Measurements from ENCODE around the gene RAB21.
"Not testable (repeated sequence)": the region's sequence is repeated elsewhere in the genome, so short reads cannot be mapped to it uniquely, and the experiment has no call there.

RAB21 gene

GRCh38 chr12:71761354-71761753 is 6.7 kb downstream of the RAB21 start:
- H3K36me3 ChIP-seq (ENCODE audit: insufficient read depth, low read length): peaks cover 36% of the 10 kb centered on the region
- H2AFZ ChIP-seq (ENCODE audit: low read depth, low read length): not testable (repeated sequence)

DNA sequence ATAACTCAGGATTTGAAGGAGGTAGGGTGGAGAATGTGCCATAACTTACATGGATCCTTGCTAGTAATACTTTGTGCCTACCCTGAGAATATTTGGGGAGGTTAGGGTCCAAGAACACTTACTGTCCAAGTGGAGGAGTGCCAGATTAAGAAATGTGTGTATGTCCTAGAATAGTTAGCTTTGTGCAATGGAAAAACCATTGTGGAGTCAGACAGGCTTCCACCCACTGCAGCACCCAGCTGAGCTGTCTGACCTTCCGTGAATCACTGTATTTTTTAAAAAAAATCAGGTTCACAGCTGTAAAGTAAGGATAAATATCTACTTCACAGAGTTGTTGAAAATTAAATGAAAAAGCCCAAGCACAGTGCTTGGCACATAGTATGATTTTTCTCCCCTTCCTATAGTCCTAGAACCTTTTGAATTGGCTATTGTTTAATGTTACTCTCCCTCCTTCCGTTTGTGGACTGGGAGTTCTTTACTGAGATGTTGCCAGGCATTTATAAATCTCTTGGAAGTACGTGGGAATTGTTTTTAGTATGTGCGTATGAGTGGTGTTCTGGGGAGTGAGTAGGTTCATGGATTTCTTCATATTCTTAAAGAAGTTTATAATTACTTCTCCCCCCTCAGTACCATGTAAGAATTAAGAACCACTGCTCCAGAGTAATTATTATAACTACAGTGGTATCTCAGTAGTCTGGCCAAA is 9.2 kb downstream of the RAB21 start:
- H3K9me3 ChIP-seq (ENCODE audit: low read length): peaks cover 22% of the 10 kb centered on the region
- H3K4me1 ChIP-seq (ENCODE audit: insufficient read depth, low read length): no peaks in the 10 kb centered on the region
- H3K36me3 ChIP-seq (ENCODE audit: insufficient read depth, low read length): peaks cover 15% of the 10 kb centered on the region
- no peak overlapping the region for H2AFZ ChIP-seq (ENCODE audit: low read depth, low read length)
- no peaks in the 10 kb centered on the region for H3K27me3 ChIP-seq (ENCODE audit: insufficient read depth, low read length)
- H3K4me3 ChIP-seq (ENCODE audit: low read length): no peak overlapping the region

More at GRCh38 chr12:71761354-71761753, 6.7 kb downstream of the RAB21 start:
- not testable (repeated sequence) for H3K27me3 ChIP-seq (ENCODE audit: insufficient read depth, low read length); H3K4me3 ChIP-seq (ENCODE audit: low read length); H3K4me1 ChIP-seq (ENCODE audit: insufficient read depth, low read length)
- H3K9me3 ChIP-seq (ENCODE audit: low read length): peaks cover 35% of the 10 kb centered on the region

GRCh38 chr12:71764587-71765321 is 10.1 kb downstream of the RAB21 start:
- H2AFZ ChIP-seq (ENCODE audit: low read depth, low read length): no peak overlapping the region
- H3K9me3 ChIP-seq (ENCODE audit: low read length): peaks cover 14% of the 10 kb centered on the region
- peaks cover 6% of the 10 kb centered on the region for H3K36me3 ChIP-seq (ENCODE audit: insufficient read depth, low read length)
- no peaks in the 10 kb centered on the region for H3K4me1 ChIP-seq (ENCODE audit: insufficient read depth, low read length)
- H3K27me3 ChIP-seq (ENCODE audit: insufficient read depth, low read length): no peaks in the 10 kb centered on the region
- H3K4me3 ChIP-seq (ENCODE audit: low read length): no peak overlapping the region

GRCh38 chr12:71766202-71766601 is 11.5 kb downstream of the RAB21 start:
- Histone ChIP-seq H3K36me3 (ENCODE audit: insufficient read depth, low read length) (peaks cover 16% of the 10 kb centered on the region), H3K9me3 (ENCODE audit: low read length) (peaks cover 7% of the 10 kb centered on the region), H3K27me3 (ENCODE audit: insufficient read depth, low read length) (no peaks in the 10 kb centered on the region), H3K4me3 (ENCODE audit: low read length) (no peak overlapping the region), H3K4me1 (ENCODE audit: insufficient read depth, low read length) (no peaks in the 10 kb centered on the region), H2AFZ (ENCODE audit: low read depth, low read length) (no peak overlapping the region)

- no peak overlapping the region for H3K4me3 ChIP-seq (ENCODE audit: low read length)
These were observed 12.5 kb downstream of the RAB21 start for GRCh38 chr12:71767183-71767582.

GRCh38 chr12:71768900-71769299 is 14.2 kb downstream of the RAB21 start:
- H2AFZ ChIP-seq (ENCODE audit: low read depth, low read length): no peak overlapping the region
- H3K4me3 ChIP-seq (ENCODE audit: low read length): no peak overlapping the region
- no peaks in the 10 kb centered on the region for H3K27me3 ChIP-seq (ENCODE audit: insufficient read depth, low read length)
- H3K36me3 ChIP-seq (ENCODE audit: insufficient read depth, low read length): peaks cover 38% of the 10 kb centered on the region
- H3K4me1 ChIP-seq (ENCODE audit: insufficient read depth, low read length): no peaks in the 10 kb centered on the region
- H3K9me3 ChIP-seq (ENCODE audit: low read length): peaks cover 4% of the 10 kb centered on the region

More at GRCh38 chr12:71767183-71767582, 12.5 kb downstream of the RAB21 start:
- H3K36me3 ChIP-seq (ENCODE audit: insufficient read depth, low read length): peaks cover 26% of the 10 kb centered on the region
- H3K27me3 ChIP-seq (ENCODE audit: insufficient read depth, low read length): no peaks in the 10 kb centered on the region
- peaks cover 7% of the 10 kb centered on the region for H3K9me3 ChIP-seq (ENCODE audit: low read length)
- H3K4me1 ChIP-seq (ENCODE audit: insufficient read depth, low read length): no peaks in the 10 kb centered on the region
- no peak overlapping the region for H2AFZ ChIP-seq (ENCODE audit: low read depth, low read length)

- H3K36me3 ChIP-seq (ENCODE audit: insufficient read depth, low read length): peaks cover 48% of the 10 kb centered on the region
- no peak overlapping the region for H3K4me3 ChIP-seq (ENCODE audit: low read length)
- H3K9me3 ChIP-seq (ENCODE audit: low read length): no peaks in the 10 kb centered on the region
- no peaks in the 10 kb centered on the region for H3K4me1 ChIP-seq (ENCODE audit: insufficient read depth, low read length)
- H3K27me3 ChIP-seq (ENCODE audit: insufficient read depth, low read length): no peaks in the 10 kb centered on the region
- H2AFZ ChIP-seq (ENCODE audit: low read depth, low read length): no peak overlapping the region
These were observed 16.4 kb downstream of the RAB21 start for GRCh38 chr12:71771069-71771468.

DNA sequence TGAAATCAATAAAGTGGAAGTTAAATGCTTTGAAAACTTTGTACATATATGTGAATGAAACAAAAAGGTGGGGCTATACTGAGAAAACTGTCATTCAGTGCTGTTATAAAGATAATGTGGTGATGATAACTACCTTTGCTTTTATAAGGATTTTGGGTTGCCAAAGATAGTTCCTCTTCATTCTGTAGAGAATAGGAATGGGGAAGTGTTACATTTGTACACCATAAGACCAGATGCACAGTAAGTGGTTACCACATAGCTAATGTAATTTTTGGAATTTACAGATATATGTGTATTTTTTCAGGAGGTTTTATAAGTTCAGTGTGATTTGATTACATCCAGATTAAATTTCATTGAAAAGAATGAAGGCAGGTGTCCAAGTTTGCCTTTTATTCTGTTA is 18.1 kb downstream of the RAB21 start:
- Histone ChIP-seq H3K4me3 (ENCODE audit: low read length) (no peak overlapping the region), H3K4me1 (ENCODE audit: insufficient read depth, low read length) (no peaks in the 10 kb centered on the region), H3K27me3 (ENCODE audit: insufficient read depth, low read length) (no peaks in the 10 kb centered on the region), H3K9me3 (ENCODE audit: low read length) (no peaks in the 10 kb centered on the region), H3K36me3 (ENCODE audit: insufficient read depth, low read length) (peaks cover 56% of the 10 kb centered on the region), H2AFZ (ENCODE audit: low read depth, low read length) (no peak overlapping the region)

DNA sequence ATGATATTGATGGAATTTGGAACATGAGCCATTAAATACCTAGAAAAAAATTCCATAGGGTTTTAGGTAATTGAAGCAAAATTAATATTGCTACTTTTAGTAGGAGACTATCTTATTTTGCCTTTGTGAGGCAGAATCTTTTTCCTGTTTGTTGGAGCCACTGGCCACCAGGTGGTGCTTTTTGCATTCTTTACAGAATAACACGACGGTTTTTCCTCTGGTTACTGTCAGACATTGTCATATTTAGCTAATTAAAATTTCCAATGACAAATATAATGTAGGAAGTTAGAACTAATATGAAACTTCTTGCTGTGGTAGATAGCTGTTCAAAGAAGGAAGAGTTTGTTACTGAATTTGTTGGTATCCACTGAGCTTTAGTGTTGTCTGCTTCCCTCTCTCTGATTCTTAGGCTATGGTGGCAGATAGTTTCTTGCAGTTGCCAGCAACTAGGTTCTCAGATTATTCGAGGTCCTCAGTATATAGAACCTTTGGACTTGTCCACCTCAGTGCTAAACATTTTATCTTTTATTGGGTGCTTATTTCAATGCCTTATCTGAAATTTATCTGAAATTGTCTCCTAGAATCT is 25.7 kb downstream of the RAB21 start:
- peaks cover 44% of the 10 kb centered on the region for H3K36me3 ChIP-seq (ENCODE audit: insufficient read depth, low read length)
- H3K9me3 ChIP-seq (ENCODE audit: low read length): no peaks in the 10 kb centered on the region
- H2AFZ ChIP-seq (ENCODE audit: low read depth, low read length): no peak overlapping the region
- H3K4me3 ChIP-seq (ENCODE audit: low read length): no peak overlapping the region
- no peaks in the 10 kb centered on the region for H3K4me1 ChIP-seq (ENCODE audit: insufficient read depth, low read length)
- no peaks in the 10 kb centered on the region for H3K27me3 ChIP-seq (ENCODE audit: insufficient read depth, low read length)

- H3K36me3 ChIP-seq (ENCODE audit: insufficient read depth, low read length): peaks cover 53% of the 10 kb centered on the region
- no peak overlapping the region for H3K4me3 ChIP-seq (ENCODE audit: low read length)
- no peaks in the 10 kb centered on the region for H3K27me3 ChIP-seq (ENCODE audit: insufficient read depth, low read length)
- H3K4me1 ChIP-seq (ENCODE audit: insufficient read depth, low read length): no peaks in the 10 kb centered on the region
- no peak overlapping the region for H2AFZ ChIP-seq (ENCODE audit: low read depth, low read length)
- no peaks in the 10 kb centered on the region for H3K9me3 ChIP-seq (ENCODE audit: low read length)
These were observed 27.4 kb downstream of the RAB21 start for GRCh38 chr12:71782017-71782416.

DNA sequence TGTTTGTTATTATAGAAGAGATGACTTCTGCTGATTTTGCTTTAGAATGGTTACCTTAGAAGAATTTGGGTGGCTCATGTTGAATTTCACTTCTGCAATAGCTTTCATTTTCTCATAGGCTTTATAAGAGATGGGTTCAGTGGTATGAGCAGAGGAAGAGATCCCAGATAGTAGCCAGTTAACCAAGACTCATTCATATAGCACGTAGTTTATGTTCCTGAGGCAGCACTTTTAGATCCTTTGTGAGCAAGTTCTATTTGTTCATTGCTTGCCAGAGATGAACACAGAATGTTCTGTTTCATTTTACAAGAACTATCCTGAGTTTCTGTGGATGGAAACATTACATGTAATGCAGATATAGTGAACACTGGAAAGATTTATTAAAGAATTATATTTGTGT is 32.2 kb downstream of the RAB21 start:
- H3K36me3 ChIP-seq (ENCODE audit: insufficient read depth, low read length): peaks cover 50% of the 10 kb centered on the region

DNA sequence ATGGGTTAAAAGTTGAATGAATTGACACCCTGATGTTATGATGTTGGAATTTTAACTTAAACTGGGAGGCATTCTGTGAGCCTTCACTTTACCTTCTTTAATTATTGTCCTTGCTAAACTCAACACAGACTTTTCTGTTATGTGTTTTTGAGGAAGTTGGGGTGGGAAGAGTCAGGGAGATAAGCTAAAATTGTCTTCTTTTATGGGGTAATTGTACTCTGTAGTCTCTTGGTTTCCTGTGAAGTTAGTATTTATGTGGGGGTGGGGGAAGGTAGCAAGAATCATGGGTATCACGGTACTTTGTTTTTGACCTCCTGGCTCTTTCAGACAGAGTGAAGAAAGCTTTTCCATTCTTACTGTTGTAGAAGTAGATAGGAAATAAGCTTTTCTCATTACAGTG is 32.9 kb downstream of the RAB21 start:
- no peak overlapping the region for H2AFZ ChIP-seq (ENCODE audit: low read depth, low read length)
- no peaks in the 10 kb centered on the region for H3K4me1 ChIP-seq (ENCODE audit: insufficient read depth, low read length)
- H3K9me3 ChIP-seq (ENCODE audit: low read length): no peaks in the 10 kb centered on the region
- H3K36me3 ChIP-seq (ENCODE audit: insufficient read depth, low read length): peaks cover 43% of the 10 kb centered on the region
- H3K4me3 ChIP-seq (ENCODE audit: low read length): no peak overlapping the region
- no peaks in the 10 kb centered on the region for H3K27me3 ChIP-seq (ENCODE audit: insufficient read depth, low read length)

More for the DNA sequence above, 32.2 kb downstream of the RAB21 start:
- H3K27me3 ChIP-seq (ENCODE audit: insufficient read depth, low read length): no peaks in the 10 kb centered on the region
- H3K9me3 ChIP-seq (ENCODE audit: low read length): no peaks in the 10 kb centered on the region
- no peak overlapping the region for H3K4me3 ChIP-seq (ENCODE audit: low read length)
- no peaks in the 10 kb centered on the region for H3K4me1 ChIP-seq (ENCODE audit: insufficient read depth, low read length)
- no peak overlapping the region for H2AFZ ChIP-seq (ENCODE audit: low read depth, low read length)

DNA sequence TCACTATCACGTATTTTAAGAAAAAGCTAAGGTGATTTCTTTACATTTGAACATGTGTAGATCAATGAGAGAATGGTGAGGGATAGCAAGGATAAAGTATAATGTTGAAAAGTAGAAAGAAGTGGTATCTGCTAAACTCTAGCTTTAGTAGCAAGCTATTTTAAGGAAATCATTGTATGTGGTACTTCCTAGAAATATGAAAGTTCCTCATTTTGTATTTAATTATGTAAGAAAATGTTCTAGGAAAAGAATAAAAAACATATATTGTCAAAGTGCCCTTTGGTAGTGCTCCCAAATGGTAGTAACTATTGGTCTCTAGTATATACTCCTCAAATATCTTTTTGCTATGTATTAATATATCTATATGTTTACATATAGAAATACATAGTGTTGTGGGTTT is 35.7 kb downstream of the RAB21 start:
- no peak overlapping the region for H3K4me3 ChIP-seq (ENCODE audit: low read length)
- H3K4me1 ChIP-seq (ENCODE audit: insufficient read depth, low read length): no peaks in the 10 kb centered on the region
- no peaks in the 10 kb centered on the region for H3K27me3 ChIP-seq (ENCODE audit: insufficient read depth, low read length)
- H3K9me3 ChIP-seq (ENCODE audit: low read length): no peaks in the 10 kb centered on the region
- H3K36me3 ChIP-seq (ENCODE audit: insufficient read depth, low read length): peaks cover 22% of the 10 kb centered on the region
- no peak overlapping the region for H2AFZ ChIP-seq (ENCODE audit: low read depth, low read length)
